Body of pancreas (tissue), 4 donors: ENCODE results near the gene PAAF1.

ENCODE experiments used
- POLR2A ChIP-seq, 3 donors: fragments of 450-650 bp; IDR thresholded peaks; one replicate each; pipeline ENCODE4 v1.6.1; 2016; ENCODE audit warnings: antibody characterized with exemption in 3 of 3, mild to moderate bottlenecking in 2 of 3
- TF ChIP-seq, protein P1 (sequence below), 7 experiments: fragments of 450-650 bp in 4 of 7; fragments of 200-600 bp in 3 of 7; sonication (generic) in 3 of 7; IDR thresholded peaks; one replicate each; pipeline ENCODE4 v1.5.1; 2016 to 2019; ENCODE audit warnings: antibody characterized with exemption in 7 of 7

- TF ChIP-seq, protein P1, sequence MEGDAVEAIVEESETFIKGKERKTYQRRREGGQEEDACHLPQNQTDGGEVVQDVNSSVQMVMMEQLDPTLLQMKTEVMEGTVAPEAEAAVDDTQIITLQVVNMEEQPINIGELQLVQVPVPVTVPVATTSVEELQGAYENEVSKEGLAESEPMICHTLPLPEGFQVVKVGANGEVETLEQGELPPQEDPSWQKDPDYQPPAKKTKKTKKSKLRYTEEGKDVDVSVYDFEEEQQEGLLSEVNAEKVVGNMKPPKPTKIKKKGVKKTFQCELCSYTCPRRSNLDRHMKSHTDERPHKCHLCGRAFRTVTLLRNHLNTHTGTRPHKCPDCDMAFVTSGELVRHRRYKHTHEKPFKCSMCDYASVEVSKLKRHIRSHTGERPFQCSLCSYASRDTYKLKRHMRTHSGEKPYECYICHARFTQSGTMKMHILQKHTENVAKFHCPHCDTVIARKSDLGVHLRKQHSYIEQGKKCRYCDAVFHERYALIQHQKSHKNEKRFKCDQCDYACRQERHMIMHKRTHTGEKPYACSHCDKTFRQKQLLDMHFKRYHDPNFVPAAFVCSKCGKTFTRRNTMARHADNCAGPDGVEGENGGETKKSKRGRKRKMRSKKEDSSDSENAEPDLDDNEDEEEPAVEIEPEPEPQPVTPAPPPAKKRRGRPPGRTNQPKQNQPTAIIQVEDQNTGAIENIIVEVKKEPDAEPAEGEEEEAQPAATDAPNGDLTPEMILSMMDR (IDR thresholded peaks at IDR 0.05) = no peak
- no peak for TF ChIP-seq POLR2A (IDR thresholded peaks at IDR 0.05)
Measured at GRCh38 chr11:73875840-73876239, 959 bp upstream of the PAAF1 start.
